ENCODE measurements around the gene KDR.

DNA sequence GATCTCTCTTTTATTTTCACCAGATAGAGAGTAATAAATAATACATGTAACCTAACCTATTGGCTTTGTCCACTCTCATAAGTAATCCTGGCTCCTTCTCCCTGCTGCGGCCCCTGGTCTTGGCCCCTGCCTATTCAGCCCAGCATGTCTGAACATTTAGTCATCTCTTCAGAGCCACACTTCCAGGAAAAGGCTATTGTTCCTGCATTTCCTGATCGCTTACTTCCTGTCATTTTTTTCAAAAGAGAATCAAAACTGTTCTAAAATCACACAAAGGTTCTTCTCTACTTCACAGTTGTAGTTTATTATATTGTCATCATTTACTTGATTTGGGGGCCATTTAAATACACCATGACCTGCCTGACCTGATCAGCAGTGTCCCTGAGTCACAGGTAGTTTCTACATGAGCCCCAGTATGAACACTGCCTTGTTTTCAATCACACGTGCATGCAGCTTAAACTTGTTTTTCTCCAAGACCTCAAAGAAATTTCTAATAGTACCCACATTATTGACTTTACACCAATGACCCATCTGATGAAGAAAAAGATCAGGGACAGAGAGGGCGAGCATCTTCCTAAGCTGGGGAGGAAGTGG is 47.4 kb upstream of the KDR start:
- TF ChIP-seq CTCF (IDR thresholded peaks at IDR 0.05) (no peak), EZH2 (IDR thresholded peaks at IDR 0.05) (no peak), EZH2phosphoT487 (IDR thresholded peaks at IDR 0.05) (no peak)

Measured in neural progenitor cell (in vitro differentiated cells).